HCT116 (cell line): Measurements from ENCODE around the gene ANKRD18B.

ENCODE experiments used
- CTCF ChIP-seq, 3 experiments: fragments of 200-600 bp in 1 of 3; sonication (generic) in 1 of 3; IDR thresholded peaks in 2 of 3; conservative IDR thresholded peaks in 1 of 3; 2 replicates each; pipeline ENCODE4 v1.5.1; 2012 to 2017; ENCODE audit warnings: low read depth in 2 of 3, low read length in 2 of 3, antibody characterized with exemption in 1 of 3, borderline replicate concordance in 1 of 3, control low read depth in 1 of 3, mild to moderate bottlenecking in 1 of 3, mixed read lengths in 1 of 3, mixed run types in 1 of 3, moderate library complexity in 1 of 3; ENCODE audit not compliant: insufficient read depth in 1 of 3
- POLR2A ChIP-seq: IDR thresholded peaks from 2 replicates; pipeline ENCODE4 v1.7.0; 2011; ENCODE audit warnings: borderline replicate concordance; ENCODE audit not compliant: insufficient read depth, insufficient read length; ENCODE audit errors: extremely low read depth
- RAD21 ChIP-seq: IDR thresholded peaks from 2 replicates; pipeline ENCODE4 v1.6.1; 2012; ENCODE audit warnings: low read depth, mild to moderate bottlenecking
- TCF7L2 ChIP-seq: IDR thresholded peaks from 2 replicates; pipeline ENCODE4 v1.7.0; 2011; ENCODE audit warnings: borderline replicate concordance, inconsistent platforms; ENCODE audit not compliant: insufficient read depth, insufficient read length; ENCODE audit errors: extremely low read depth

- no peak for TF ChIP-seq TCF7L2
- TF ChIP-seq RAD21: no peak
- TF ChIP-seq CTCF (IDR thresholded peaks at IDR 0.05 in 2 of 3, conservative IDR thresholded peaks at IDR 0.05 in 1 of 3; ENCODE audit: borderline replicate concordance in 1 of 3, insufficient read depth in 1 of 3, low read depth in 2 of 3, low read length in 2 of 3): no peak
- TF ChIP-seq POLR2A: no peak
Measured at GRCh38 chr9:33476503-33476902, 47.5 kb upstream of the ANKRD18B start.
